GM12875 (cell line): Measurements from ENCODE around the gene TRMT11.

Experiments
- H3K4me3 ChIP-seq: one replicate; pipeline ENCODE4 v1.5.1; 2011; ENCODE audit warnings: low read depth, low read length, control low read depth
- TF ChIP-seq, protein P1 (sequence below): IDR thresholded peaks from 2 replicates; pipeline ENCODE4 v1.5.1; 2011; ENCODE audit warnings: low read depth, mild to moderate bottlenecking, control low read depth, inconsistent platforms, low read length, moderate library complexity, borderline replicate concordance; ENCODE audit not compliant: insufficient read depth

Gene TRMT11

DNA sequence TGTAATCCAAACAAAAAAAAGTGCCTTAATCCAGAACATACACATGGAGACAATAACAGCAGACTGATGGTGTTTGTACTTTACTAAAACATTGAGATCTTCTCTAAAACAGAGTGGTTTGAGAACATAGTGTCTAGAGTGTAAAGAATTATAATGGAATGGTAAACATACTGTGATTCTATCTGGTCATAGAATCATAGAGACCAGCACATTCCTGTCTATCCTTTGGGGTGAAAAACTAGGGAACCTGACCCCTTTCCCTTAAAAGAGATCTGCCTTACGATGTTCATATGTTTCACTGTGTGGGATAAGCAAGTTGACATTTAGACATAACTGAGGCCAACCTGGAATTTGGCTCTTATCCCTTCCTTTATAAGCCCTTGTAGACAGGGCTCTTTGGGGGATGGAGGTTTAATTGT lies 55.7 kb downstream of the TRMT11 start:
- no peak overlapping the region for H3K4me3 ChIP-seq
- TF ChIP-seq, protein P1, sequence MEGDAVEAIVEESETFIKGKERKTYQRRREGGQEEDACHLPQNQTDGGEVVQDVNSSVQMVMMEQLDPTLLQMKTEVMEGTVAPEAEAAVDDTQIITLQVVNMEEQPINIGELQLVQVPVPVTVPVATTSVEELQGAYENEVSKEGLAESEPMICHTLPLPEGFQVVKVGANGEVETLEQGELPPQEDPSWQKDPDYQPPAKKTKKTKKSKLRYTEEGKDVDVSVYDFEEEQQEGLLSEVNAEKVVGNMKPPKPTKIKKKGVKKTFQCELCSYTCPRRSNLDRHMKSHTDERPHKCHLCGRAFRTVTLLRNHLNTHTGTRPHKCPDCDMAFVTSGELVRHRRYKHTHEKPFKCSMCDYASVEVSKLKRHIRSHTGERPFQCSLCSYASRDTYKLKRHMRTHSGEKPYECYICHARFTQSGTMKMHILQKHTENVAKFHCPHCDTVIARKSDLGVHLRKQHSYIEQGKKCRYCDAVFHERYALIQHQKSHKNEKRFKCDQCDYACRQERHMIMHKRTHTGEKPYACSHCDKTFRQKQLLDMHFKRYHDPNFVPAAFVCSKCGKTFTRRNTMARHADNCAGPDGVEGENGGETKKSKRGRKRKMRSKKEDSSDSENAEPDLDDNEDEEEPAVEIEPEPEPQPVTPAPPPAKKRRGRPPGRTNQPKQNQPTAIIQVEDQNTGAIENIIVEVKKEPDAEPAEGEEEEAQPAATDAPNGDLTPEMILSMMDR: no peak

DNA sequence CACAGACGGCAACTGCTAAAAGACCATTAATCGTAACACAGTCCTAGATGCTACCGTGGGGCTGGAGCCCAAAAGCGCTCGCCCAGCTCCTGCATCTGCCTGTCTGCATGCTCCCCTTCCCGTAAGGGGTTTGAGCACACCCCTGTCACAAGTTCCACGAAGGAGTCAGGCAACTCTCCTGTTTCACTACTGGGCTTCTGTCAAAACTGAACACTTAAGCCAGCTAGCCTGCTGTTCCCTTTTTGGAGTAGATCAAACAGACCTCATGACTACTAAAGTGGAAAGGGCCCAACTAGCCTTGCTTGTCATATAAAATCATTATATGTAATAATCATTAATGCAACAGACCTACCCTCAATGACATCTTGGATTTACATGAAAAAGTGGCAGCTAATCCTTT lies 61.3 kb downstream of the TRMT11 start:
- TF ChIP-seq, protein P1: no peak
- no peak overlapping the region for H3K4me3 ChIP-seq

DNA sequence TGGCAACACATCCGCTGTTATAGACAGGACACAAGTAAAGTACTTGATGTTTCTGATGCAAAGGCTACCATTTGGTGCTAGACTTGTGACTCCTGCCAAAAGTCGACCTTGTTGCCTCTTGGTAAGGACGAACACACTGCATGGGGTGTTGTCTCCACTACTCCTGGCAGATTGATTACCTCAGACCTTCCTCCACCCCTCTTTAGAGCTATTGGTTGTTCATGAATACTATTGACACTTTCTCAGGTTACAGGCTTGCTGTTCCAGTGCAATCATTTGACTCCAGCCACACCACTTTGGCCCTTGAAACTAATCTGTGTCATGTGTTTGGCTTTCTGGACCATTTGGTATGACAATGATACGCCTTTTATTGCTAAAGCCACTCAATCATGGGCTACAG lies 62.3 kb downstream of the TRMT11 start:
- TF ChIP-seq, protein P1: no peak
- no peak overlapping the region for H3K4me3 ChIP-seq

DNA sequence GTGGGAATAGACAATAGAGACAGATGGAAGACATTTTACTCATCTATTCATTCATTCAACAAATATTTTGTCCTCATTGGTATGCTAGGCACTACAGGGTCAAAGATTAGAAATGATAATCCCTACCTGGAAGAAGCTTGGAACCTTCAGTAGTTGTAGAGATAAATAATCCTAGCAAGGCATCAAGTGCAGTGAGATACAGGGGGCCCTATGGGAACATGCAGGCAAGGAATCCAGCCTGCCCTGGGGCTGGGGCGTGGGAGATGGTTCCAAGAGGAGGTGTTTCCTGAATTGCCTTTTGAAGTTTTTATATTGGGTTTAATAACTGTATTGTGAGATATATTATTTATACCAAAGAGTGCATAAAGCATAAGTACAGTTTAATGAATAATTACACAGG lies 64.5 kb downstream of the TRMT11 start:
- H3K4me3 ChIP-seq: no peak overlapping the region
- TF ChIP-seq, protein P1: no peak

DNA sequence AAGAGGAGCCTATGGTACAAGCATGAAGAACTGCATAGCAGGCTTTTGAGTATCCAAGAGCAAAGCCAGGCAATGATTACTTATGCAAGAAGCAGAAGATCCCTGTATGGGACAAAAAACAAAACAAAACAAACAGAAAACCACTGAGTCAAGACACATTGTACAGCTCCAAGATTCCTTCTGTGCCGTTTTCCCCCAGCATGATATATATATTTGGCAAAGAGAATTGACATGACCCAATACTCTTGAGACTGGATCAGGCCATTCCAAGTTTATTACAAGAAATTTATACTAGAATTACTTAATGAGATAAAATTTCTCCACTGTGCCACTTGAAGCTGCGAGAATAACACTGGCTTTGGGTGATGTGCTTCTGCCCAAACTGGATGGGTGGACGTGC lies 65.5 kb downstream of the TRMT11 start:
- no peak overlapping the region for H3K4me3 ChIP-seq
- TF ChIP-seq, protein P1: no peak

DNA sequence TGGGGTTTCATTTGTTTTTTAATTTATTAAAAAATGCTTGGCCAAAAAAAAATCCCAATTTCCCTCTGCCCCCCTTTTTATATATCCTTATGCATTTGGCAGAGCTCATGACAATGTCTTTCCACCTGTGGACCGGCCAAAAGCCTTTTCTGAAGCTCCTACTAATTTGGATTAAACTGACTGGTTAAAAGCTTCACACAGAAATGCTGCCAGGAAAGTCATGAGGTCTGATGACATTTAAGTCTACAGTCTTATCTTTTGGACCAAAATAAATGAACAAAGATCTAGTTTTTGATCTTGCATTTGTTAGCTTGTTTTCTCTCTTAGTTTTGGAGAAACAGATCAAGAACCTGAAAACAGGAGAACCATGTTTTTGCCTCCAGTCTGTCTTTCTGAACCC lies 66.1 kb downstream of the TRMT11 start:
- H3K4me3 ChIP-seq: no peak overlapping the region
- TF ChIP-seq, protein P1: no peak

DNA sequence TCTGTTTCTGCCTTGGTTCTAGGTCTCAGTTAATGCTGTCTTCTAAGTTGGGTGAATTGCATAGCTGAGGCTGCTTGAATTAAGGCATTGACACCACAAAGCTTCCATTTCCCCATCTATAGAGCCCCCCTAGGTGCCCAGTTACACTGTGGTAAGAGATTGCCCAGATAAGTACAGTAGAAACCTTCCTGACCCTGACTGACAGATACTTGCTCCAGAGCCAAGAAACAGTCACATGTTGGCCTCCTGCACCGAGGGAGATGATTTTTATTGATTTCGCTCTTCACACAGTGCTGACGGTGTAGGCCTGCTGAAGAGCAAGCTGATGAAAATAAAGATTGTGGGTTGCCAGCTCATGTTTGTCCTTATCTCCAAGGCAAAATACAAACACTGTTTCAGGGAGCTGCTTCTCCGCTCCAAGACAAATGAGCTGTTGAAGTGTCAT lies 67.9 kb downstream of the TRMT11 start:
- TF ChIP-seq, protein P1: no peak
- no peak overlapping the region for H3K4me3 ChIP-seq
